ENCODE results near the gene AGMO.

GRCh38 chr7:15610503-15610902 lies 48.7 kb upstream of the AGMO start:
- TF ChIP-seq, protein P1, sequence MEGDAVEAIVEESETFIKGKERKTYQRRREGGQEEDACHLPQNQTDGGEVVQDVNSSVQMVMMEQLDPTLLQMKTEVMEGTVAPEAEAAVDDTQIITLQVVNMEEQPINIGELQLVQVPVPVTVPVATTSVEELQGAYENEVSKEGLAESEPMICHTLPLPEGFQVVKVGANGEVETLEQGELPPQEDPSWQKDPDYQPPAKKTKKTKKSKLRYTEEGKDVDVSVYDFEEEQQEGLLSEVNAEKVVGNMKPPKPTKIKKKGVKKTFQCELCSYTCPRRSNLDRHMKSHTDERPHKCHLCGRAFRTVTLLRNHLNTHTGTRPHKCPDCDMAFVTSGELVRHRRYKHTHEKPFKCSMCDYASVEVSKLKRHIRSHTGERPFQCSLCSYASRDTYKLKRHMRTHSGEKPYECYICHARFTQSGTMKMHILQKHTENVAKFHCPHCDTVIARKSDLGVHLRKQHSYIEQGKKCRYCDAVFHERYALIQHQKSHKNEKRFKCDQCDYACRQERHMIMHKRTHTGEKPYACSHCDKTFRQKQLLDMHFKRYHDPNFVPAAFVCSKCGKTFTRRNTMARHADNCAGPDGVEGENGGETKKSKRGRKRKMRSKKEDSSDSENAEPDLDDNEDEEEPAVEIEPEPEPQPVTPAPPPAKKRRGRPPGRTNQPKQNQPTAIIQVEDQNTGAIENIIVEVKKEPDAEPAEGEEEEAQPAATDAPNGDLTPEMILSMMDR (IDR thresholded peaks at IDR 0.05; ENCODE audit: poor library complexity, severe bottlenecking) = no peak
- TF ChIP-seq SMC3 (conservative IDR thresholded peaks at IDR 0.05; ENCODE audit: poor library complexity) (no peak), POLR2AphosphoS5 (IDR thresholded peaks at IDR 0.05) (no peak), TAF1 (IDR thresholded peaks at IDR 0.05; ENCODE audit: low read depth) (no peak), RAD21 (conservative IDR thresholded peaks at IDR 0.05) (no peak), MXI1 (conservative IDR thresholded peaks at IDR 0.05; ENCODE audit: poor library complexity, severe bottlenecking) (no peak), EZH2 (IDR thresholded peaks at IDR 0.05; ENCODE audit: borderline replicate concordance, insufficient read depth, low read length, poor library complexity, severe bottlenecking) (no peak), REST (IDR thresholded peaks at IDR 0.05; ENCODE audit: borderline replicate concordance) (no peak), EP300 (conservative IDR thresholded peaks at IDR 0.05; ENCODE audit: poor library complexity, severe bottlenecking) (no peak)

All from neural cell (in vitro differentiated cells).